GM19023 (cell line): ENCODE data around the gene FBRSL1.

Experiments
- ATAC-seq: cut with Tn5 transposase; IDR thresholded peaks from one replicate; pipeline ENCODE4 v1.9.1; 2021; ENCODE audit warnings: mild to moderate bottlenecking, moderate library complexity; ENCODE audit not compliant: unreplicated experiment

FBRSL1 gene

GRCh38 chr12:132537836-132538662, 48.1 kb downstream of the FBRSL1 start:
- no peak for ATAC-seq

GRCh38 chr12:132538663-132538990, 48.7 kb downstream of the FBRSL1 start:
- no peak for ATAC-seq

GRCh38 chr12:132539016-132539773, 49.2 kb downstream of the FBRSL1 start:
- ATAC-seq, result no peak

- no peak for ATAC-seq
Observed at GRCh38 chr12:132540436-132540835, 50.5 kb downstream of the FBRSL1 start.

- no peak for ATAC-seq
Observed at GRCh38 chr12:132541200-132541599, 51.2 kb downstream of the FBRSL1 start.

- no peak for ATAC-seq
Observed at GRCh38 chr12:132541996-132542395, 52.0 kb downstream of the FBRSL1 start.

GRCh38 chr12:132542661-132543060, 52.7 kb downstream of the FBRSL1 start:
- no peak for ATAC-seq

GRCh38 chr12:132543298-132544079, 53.5 kb downstream of the FBRSL1 start:
- no peak for ATAC-seq

- ATAC-seq, result no peak
Observed at GRCh38 chr12:132544080-132544397, 54.1 kb downstream of the FBRSL1 start.

GRCh38 chr12:132544498-132544897, 54.5 kb downstream of the FBRSL1 start:
- ATAC-seq, result no peak

GRCh38 chr12:132545164-132545953, 55.4 kb downstream of the FBRSL1 start:
- ATAC-seq, result no peak

GRCh38 chr12:132545955-132546354, 56.0 kb downstream of the FBRSL1 start:
- ATAC-seq, result no peak

- ATAC-seq, result no peak
Observed at GRCh38 chr12:132546647-132547046, 56.7 kb downstream of the FBRSL1 start.

GRCh38 chr12:132547205-132547740, 57.3 kb downstream of the FBRSL1 start:
- ATAC-seq, result no peak

- no peak for ATAC-seq
Observed at GRCh38 chr12:132548430-132549058, 58.6 kb downstream of the FBRSL1 start.

GRCh38 chr12:132549059-132549458, 59.1 kb downstream of the FBRSL1 start:
- no peak for ATAC-seq

- ATAC-seq, result no peak
Observed at GRCh38 chr12:132550014-132550802, 60.3 kb downstream of the FBRSL1 start.

- no peak for ATAC-seq
Observed at GRCh38 chr12:132550830-132551640, 61.1 kb downstream of the FBRSL1 start.

GRCh38 chr12:132551641-132552031, 61.7 kb downstream of the FBRSL1 start:
- no peak for ATAC-seq
